ENCODE results near the gene MUC20. TPM values are rescaled to one million over a fixed set of nuclear protein-coding genes. Genes with fewer than 3 reads are reported as not detected.
"Not testable (repeated sequence)": the region's sequence is repeated elsewhere in the genome, so short reads cannot be mapped to it uniquely, and the experiment has no call there.

MUC20 gene
- total and polyA plus RNA-seq, 2 experiments from 2014 or later: 0.29 TPM; not detected in 1

DNA sequence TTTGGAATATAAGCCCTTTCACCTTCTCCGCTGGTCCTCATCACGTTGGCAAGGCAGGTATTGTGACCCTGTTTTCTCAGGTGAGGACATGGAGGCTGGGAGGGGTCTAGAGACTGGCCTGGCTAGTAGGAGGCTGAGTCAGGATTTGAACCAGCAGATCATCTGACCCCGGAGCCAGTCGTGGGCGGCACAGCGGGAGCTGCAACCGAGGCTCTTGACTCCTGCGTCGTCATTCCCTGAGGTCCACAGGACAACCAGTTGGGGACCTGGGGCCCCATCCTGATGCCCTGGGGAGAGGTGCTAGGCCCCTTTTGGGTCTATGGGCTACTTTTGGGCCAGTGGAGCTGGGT is 2.2 kb downstream of the MUC20 start:
- not testable (repeated sequence) for H3K27ac ChIP-seq (ENCODE audit: low read depth); H3K4me3 ChIP-seq; H2AFZ ChIP-seq; H3K36me3 ChIP-seq (ENCODE audit: insufficient read depth); H3K27me3 ChIP-seq (ENCODE audit: insufficient read depth); H4K20me1 ChIP-seq (replicated peaks; ENCODE audit: insufficient read depth); H3K27me3 Mint-ChIP-seq (ENCODE audit: insufficient read depth, low read depth, poor library complexity); H3F3A ChIP-seq (replicated peaks; ENCODE audit: low read depth); H3K9me2 ChIP-seq (ENCODE audit: insufficient read depth); H3K9me3 Mint-ChIP-seq; H3K4me3 Mint-ChIP-seq; H3K4me2 ChIP-seq; H3K27ac Mint-ChIP-seq; DNase-seq (ENCODE audit: low spot score); ATAC-seq; H3K79me2 ChIP-seq (replicated peaks; ENCODE audit: insufficient read depth); H3K36me3 Mint-ChIP-seq (ENCODE audit: low read depth)
- H3K4me1 ChIP-seq (ENCODE audit: insufficient read depth): peaks cover 22% of the 10 kb centered on the region
- H3K4me1 Mint-ChIP-seq: peaks cover 18% of the 10 kb centered on the region

DNA sequence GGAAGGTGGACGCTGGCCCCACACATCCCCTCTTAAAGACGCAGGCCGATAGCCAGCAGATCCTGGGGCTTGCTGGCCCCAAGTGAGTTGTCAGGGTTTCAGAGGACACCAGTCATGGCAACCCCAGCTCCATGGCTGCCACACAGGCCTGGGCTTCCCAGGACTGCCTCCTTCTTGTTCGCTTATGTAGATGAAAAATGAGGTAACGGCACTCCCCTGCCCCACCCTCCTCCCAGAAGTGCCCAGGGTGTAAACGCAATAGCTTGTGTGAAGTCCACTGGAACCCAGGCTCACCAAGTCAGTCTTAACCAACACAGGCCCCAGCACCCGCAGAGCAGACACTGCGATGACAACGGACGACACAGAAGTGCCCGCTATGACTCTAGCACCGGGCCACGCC is 3.6 kb downstream of the MUC20 start:
- not testable (repeated sequence) for ATAC-seq; H3K27me3 Mint-ChIP-seq (ENCODE audit: insufficient read depth, low read depth, poor library complexity); H3K27ac ChIP-seq (ENCODE audit: low read depth); H3K27me3 ChIP-seq (ENCODE audit: insufficient read depth); H3K27ac Mint-ChIP-seq; H4K20me1 ChIP-seq (replicated peaks; ENCODE audit: insufficient read depth); H3K4me3 ChIP-seq; H3K36me3 Mint-ChIP-seq (ENCODE audit: low read depth); H3K79me2 ChIP-seq (replicated peaks; ENCODE audit: insufficient read depth); H3K4me3 Mint-ChIP-seq; DNase-seq (ENCODE audit: low spot score); H3K4me1 ChIP-seq (ENCODE audit: insufficient read depth); H3K4me1 Mint-ChIP-seq; H3K36me3 ChIP-seq (ENCODE audit: insufficient read depth); H3F3A ChIP-seq (replicated peaks; ENCODE audit: low read depth); H2AFZ ChIP-seq; H3K9me3 Mint-ChIP-seq; H3K4me2 ChIP-seq; H3K9me2 ChIP-seq (ENCODE audit: insufficient read depth)

DNA sequence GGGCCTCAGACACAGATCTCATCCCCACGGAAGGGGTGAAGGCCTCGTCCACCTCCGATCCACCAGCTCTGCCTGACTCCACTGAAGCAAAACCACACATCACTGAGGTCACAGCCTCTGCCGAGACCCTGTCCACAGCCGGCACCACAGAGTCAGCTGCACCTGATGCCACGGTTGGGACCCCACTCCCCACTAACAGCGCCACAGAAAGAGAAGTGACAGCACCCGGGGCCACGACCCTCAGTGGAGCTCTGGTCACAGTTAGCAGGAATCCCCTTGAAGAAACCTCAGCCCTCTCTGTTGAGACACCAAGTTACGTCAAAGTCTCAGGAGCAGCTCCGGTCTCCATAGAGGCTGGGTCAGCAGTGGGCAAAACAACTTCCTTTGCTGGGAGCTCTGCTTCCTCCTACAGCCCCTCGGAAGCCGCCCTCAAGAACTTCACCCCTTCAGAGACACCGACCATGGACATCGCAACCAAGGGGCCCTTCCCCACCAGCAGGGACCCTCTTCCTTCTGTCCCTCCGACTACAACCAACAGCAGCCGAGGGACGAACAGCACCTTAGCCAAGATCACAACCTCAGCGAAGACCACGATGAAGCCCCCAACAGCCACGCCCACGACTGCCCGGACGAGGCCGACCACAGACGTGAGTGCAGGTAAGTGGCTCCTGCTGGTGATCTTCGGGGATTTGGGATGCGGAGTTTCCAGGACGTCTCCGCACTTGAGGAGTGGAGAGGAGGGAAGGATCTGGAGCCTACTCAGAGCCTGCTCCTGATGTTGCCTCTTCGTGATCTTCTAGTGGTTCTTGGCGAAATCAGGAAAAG is 5.3 kb downstream of the MUC20 start:
- not testable (repeated sequence) for DNase-seq (ENCODE audit: low spot score); ATAC-seq; H4K20me1 ChIP-seq (replicated peaks; ENCODE audit: insufficient read depth); H3K36me3 ChIP-seq (ENCODE audit: insufficient read depth); H3F3A ChIP-seq (replicated peaks; ENCODE audit: low read depth); H3K4me1 ChIP-seq (ENCODE audit: insufficient read depth); H3K9me3 Mint-ChIP-seq; H2AFZ ChIP-seq; H3K27me3 Mint-ChIP-seq (ENCODE audit: insufficient read depth, low read depth, poor library complexity); H3K4me3 Mint-ChIP-seq; H3K9me2 ChIP-seq (ENCODE audit: insufficient read depth); H3K4me1 Mint-ChIP-seq; H3K79me2 ChIP-seq (replicated peaks; ENCODE audit: insufficient read depth); H3K4me3 ChIP-seq; H3K27me3 ChIP-seq (ENCODE audit: insufficient read depth); H3K4me2 ChIP-seq; H3K27ac ChIP-seq (ENCODE audit: low read depth); H3K27ac Mint-ChIP-seq; H3K36me3 Mint-ChIP-seq (ENCODE audit: low read depth)

DNA sequence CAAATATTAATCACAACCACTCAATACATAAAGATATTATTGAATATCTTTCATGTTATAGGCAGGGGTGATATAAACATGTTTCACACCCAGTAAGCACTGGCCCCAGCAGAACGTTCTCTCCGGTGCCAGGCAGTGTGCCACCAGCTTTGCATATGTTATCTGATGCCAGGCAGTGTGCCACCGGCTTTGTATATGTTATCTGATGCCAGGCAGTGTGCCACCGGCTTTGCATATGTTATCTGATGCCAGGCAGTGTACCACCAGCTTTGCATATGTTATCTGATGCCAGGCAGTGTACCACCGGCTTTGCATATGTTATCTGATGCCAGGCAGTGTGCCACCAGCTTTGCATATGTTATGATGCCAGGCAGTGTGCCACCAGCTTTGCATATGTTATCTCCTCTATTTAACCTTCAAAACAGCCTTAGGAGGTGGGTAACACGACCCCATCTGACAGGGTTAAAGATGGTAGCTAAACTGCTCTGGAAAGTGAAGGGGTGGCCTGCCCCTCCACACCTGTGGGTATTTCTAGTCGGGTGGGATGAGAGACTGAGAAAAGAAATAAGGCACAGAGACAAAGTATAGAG is 6.9 kb downstream of the MUC20 start:
- DNase-seq (ENCODE audit: low spot score) (no peak), ATAC-seq (no peak)
- Histone ChIP-seq H3K27ac (ENCODE audit: low read depth) (no peak overlapping the region), H3K27me3 (ENCODE audit: insufficient read depth) (no peaks in the 10 kb centered on the region), H2AFZ (no peak overlapping the region), H4K20me1 (replicated peaks; ENCODE audit: insufficient read depth) (no peaks in the 10 kb centered on the region), H3K9me2 (ENCODE audit: insufficient read depth) (no peaks in the 10 kb centered on the region), H3K4me3 (no peak overlapping the region), H3K79me2 (replicated peaks; ENCODE audit: insufficient read depth) (no peaks in the 10 kb centered on the region), H3K4me1 (ENCODE audit: insufficient read depth) (no peaks in the 10 kb centered on the region), H3K4me2 (no peak overlapping the region), H3K36me3 (ENCODE audit: insufficient read depth) (no peaks in the 10 kb centered on the region), H3F3A (replicated peaks; ENCODE audit: low read depth) (no peaks in the 10 kb centered on the region)
- no peaks in the 10 kb centered on the region for H3K9me3 Mint-ChIP-seq
- H3K36me3 Mint-ChIP-seq (ENCODE audit: low read depth): no peaks in the 10 kb centered on the region
- no peak overlapping the region for H3K4me3 Mint-ChIP-seq
- no peaks in the 10 kb centered on the region for H3K4me1 Mint-ChIP-seq
- no peak overlapping the region for H3K27ac Mint-ChIP-seq
- H3K27me3 Mint-ChIP-seq (ENCODE audit: insufficient read depth, low read depth, poor library complexity): peaks cover 2% of the 10 kb centered on the region
- TF ChIP-seq, protein P1, sequence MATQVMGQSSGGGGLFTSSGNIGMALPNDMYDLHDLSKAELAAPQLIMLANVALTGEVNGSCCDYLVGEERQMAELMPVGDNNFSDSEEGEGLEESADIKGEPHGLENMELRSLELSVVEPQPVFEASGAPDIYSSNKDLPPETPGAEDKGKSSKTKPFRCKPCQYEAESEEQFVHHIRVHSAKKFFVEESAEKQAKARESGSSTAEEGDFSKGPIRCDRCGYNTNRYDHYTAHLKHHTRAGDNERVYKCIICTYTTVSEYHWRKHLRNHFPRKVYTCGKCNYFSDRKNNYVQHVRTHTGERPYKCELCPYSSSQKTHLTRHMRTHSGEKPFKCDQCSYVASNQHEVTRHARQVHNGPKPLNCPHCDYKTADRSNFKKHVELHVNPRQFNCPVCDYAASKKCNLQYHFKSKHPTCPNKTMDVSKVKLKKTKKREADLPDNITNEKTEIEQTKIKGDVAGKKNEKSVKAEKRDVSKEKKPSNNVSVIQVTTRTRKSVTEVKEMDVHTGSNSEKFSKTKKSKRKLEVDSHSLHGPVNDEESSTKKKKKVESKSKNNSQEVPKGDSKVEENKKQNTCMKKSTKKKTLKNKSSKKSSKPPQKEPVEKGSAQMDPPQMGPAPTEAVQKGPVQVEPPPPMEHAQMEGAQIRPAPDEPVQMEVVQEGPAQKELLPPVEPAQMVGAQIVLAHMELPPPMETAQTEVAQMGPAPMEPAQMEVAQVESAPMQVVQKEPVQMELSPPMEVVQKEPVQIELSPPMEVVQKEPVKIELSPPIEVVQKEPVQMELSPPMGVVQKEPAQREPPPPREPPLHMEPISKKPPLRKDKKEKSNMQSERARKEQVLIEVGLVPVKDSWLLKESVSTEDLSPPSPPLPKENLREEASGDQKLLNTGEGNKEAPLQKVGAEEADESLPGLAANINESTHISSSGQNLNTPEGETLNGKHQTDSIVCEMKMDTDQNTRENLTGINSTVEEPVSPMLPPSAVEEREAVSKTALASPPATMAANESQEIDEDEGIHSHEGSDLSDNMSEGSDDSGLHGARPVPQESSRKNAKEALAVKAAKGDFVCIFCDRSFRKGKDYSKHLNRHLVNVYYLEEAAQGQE (IDR thresholded peaks at IDR 0.05; ENCODE audit: unreplicated experiment): no peak
- TF ChIP-seq, protein P2, sequence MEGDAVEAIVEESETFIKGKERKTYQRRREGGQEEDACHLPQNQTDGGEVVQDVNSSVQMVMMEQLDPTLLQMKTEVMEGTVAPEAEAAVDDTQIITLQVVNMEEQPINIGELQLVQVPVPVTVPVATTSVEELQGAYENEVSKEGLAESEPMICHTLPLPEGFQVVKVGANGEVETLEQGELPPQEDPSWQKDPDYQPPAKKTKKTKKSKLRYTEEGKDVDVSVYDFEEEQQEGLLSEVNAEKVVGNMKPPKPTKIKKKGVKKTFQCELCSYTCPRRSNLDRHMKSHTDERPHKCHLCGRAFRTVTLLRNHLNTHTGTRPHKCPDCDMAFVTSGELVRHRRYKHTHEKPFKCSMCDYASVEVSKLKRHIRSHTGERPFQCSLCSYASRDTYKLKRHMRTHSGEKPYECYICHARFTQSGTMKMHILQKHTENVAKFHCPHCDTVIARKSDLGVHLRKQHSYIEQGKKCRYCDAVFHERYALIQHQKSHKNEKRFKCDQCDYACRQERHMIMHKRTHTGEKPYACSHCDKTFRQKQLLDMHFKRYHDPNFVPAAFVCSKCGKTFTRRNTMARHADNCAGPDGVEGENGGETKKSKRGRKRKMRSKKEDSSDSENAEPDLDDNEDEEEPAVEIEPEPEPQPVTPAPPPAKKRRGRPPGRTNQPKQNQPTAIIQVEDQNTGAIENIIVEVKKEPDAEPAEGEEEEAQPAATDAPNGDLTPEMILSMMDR (conservative IDR thresholded peaks at IDR 0.05; ENCODE audit: low read depth in 2 of 2): no peak
- no peak for TF ChIP-seq POLR2AphosphoS5 (IDR thresholded peaks at IDR 0.05; ENCODE audit: low read depth)
- TF ChIP-seq ZNF114 (CRISPR knock-in tag; IDR thresholded peaks at IDR 0.05): no peak
